Limb (tissue), 2 donors: ENCODE results near the gene M1AP.
"Not testable (repeated sequence)": the region's sequence is repeated elsewhere in the genome, so short reads cannot be mapped to it uniquely, and the experiment has no call there.

Experiments
- DNase-seq, 2 donors: peaks; one replicate each; pipeline ENCODE4 v3.0.0-alpha.2; 2016; ENCODE audit errors: extremely low spot score in 2 of 2

The M1AP gene

GRCh38 chr2:74566754-74567085 is 81.4 kb downstream of the M1AP start:
- DNase-seq: no peak

- DNase-seq: no peak
Observed at GRCh38 chr2:74566076-74566753, 81.9 kb downstream of the M1AP start.

DNA sequence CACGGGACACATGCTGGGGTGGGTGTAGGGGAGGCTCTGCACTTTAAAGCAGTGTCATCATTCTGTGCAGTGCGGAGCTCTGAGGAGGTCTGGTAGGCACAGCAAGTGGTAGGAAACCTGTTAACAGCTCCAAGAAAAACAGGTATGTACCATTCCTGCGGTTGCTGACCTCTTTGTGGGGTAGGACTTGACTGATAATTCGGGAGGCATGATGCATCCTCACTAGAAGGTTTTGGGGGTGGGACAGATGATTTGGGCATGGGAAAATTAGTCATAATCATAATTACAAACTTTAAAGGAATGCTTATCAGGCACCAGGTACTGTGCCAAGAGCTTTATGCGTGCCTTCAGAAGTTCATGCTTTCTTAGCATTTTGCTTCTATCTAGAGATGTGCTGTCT is 83.9 kb downstream of the M1AP start:
- no peak for DNase-seq

GRCh38 chr2:74562126-74562775 is 85.9 kb downstream of the M1AP start:
- DNase-seq: no peak

DNA sequence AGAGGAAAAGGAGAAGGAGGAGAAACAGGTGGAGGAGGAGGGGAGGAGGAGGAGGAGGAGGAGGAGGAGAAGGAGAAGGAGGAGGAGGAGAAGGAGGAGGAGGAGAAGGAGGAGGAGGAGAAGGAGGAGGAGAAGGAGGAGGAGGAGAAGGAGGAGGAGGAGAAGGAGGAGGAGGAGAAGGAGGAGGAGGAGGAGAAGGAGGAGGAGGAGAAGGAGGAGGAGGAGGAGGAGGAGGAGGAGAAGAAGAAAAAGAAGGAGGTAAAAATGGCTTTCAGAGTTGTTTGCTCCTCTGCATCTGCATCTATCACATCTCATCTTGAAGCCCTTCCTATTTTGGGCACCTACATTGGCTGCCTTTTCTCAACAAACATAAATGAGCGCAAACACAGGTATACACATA is 87.1 kb downstream of the M1AP start:
- not testable (repeated sequence) for DNase-seq

GRCh38 chr2:74560591-74560990 is 87.5 kb downstream of the M1AP start:
- DNase-seq: no peak

- DNase-seq: no peak
Observed at GRCh38 chr2:74559912-74560311, 88.2 kb downstream of the M1AP start.

- no peak for DNase-seq
Observed at GRCh38 chr2:74558284-74559230, 89.6 kb downstream of the M1AP start.

DNA sequence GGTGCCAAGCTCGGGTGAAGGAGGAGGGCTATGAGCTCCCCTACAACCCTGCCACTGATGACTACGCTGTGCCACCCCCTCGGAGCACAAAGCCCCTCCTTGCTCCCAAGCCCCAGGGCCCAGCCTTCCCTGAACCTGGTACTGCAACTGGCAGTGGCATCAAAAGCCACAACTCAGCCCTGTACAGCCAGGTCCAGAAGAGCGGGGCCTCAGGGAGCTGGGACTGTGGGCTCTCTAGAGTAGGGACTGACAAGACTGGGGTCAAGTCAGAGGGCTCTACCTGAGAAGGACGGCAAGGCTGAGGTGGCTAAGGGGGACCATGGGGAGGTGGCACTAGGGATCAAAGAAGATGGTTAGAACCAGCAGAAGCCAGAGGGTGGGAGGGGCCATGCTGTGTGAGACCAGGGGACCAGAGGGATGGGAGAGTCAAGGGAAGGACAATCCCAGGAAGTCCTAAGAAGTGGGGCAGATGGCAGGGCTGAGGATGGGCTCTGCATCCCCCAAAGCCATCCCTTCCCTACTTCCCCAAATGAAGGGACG is 91.2 kb downstream of the M1AP start:
- no peak for DNase-seq

GRCh38 chr2:74556159-74556558 is 92.0 kb downstream of the M1AP start:
- DNase-seq: no peak

GRCh38 chr2:74555610-74556103 is 92.5 kb downstream of the M1AP start:
- DNase-seq: no peak

GRCh38 chr2:74554820-74555531 is 93.2 kb downstream of the M1AP start:
- no peak for DNase-seq

- DNase-seq: peak; percentile 86 to 90
Observed at GRCh38 chr2:74553892-74554819, 94.0 kb downstream of the M1AP start, which contains the start of the genes DOK1 and LOXL3. Gene DOK1, plus strand, starts transcription at chr2:74554720. Its CDS starts 35 bp downstream, at chr2:74554755. Gene LOXL3, minus strand, starts transcription at chr2:74553942. Its CDS starts 1,308 bp downstream, at chr2:74552634.

DNA sequence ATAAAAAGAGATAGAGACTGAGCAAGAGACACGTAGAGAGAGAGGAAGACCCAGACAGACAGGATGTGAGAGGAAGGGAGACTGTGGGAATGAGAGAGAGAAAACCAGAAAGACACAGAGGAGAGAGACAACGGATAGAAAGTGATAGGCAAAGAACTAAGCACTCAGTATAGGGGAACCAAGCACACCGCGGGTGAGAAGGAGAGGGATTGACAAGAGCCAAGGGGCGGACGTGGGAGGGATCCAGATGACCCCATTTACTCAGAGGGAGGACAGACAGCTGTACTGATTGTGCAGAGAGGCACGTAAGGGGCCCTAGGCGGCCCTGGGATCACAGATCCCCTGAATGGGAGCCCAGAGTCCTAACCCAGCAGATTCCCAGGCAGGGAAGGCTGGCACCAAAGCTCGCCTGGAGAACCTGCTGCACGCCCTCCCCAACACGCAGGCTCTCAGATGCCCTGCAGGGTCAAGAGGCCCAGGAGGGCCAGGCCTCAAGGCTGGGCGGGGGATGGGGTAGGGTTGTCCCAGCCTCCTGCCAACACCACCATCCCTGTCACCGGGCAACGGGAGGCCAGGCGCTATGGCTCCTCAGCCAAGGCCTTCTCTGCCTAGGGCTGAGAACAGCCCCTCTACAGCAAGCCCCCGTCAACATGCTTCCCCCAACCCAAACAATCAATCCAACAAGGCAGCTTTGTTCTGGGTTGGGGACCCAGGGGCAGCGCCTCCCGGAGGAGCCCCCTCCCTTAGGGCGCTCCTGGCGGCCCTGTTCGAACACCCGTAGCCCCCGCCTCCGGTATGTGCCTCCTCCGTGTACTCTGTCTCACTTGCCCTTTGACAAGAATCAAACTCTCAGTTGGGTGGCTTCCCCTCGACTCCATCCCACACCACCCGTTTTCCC is 95.0 kb downstream of the M1AP start:
- DNase-seq: no peak

DNA sequence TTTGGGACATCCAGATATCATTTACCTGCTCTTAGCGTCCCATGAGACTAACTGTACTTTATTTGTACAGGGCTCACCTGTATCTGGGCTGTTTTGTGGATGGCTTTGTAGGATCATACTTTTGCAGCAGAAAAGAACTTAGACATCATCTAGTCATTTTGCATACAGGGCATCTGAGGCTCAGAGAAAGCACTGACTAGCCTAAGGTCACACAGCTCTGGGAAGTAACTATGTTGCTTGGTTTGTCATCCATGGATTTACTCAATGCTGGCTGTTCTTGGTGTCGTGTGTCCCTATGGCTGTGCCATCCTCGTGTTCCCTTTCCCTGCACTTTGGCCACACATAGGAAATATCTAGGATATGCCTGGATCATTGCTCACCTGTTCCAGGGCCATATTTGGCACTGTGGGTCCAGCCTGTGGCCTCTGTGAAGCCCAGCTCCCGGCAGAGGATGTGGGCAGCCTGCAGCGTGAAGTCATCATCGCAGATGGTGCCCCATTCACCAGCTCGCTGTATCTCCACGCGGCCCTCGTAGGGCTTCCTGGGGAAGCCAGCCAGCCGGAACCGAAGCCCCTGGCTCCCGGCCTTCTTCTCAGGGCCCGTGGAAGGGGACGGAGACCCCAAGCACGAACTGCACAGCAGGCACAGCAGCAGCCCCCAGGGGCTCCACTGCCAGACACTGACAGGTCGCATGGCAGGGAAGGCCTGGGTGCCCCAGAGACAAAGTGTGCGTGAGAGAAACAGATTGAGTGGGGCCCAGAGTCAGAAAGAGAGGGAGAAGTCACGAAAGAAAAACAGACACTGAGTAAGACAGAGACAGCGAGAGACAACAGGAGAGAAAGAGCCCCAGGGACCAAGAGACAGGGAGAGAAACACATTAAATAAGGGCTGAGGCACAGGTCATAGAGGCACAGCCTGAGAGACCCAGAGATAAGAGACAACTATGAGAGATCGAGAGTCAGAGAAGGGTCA is 95.9 kb downstream of the M1AP start:
- no peak for DNase-seq

- DNase-seq: no peak
Observed at GRCh38 chr2:74551530-74551929, 96.6 kb downstream of the M1AP start.

DNA sequence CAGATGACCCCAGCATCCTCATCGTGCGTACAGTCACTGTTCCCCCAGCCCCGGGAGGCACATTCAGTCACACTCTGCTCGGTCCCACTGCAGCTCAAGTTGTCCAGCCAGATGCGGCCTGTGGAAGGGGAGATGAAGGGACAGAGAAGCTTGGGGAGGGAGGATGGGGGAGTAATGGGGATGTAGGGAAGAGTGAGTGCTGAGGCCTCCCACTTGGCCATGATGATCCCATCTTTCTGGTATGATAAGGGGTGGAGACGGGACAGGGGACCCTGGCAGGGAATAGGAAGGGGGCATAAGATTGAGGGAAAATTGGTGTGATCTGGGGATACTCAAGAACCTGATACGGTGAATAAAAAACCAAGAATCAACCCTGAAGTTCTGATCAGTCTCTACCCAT is 97.9 kb downstream of the M1AP start:
- no peak for DNase-seq
